Gastroesophageal sphincter (tissue), 4 donors: Measurements from ENCODE around the gene OFD1. TPM values are rescaled to one million over a fixed set of nuclear protein-coding genes. Genes with fewer than 3 reads are reported as not detected.

Experiments
- ATAC-seq: fragments of 150-250 bp; one replicate; pipeline ENCODE4 v1.9.1; 2016; ENCODE audit warnings: mild to moderate bottlenecking, moderate library complexity
- H3K27ac ChIP-seq, 4 donors: fragments of 200-600 bp; sonication (generic) in 3 of 4; 1 replicate in 3 of 4; 2 replicates in 1 of 4; pipeline ENCODE4 v1.5.1; 2016 to 2019
- H3K27me3 ChIP-seq: fragments of 200-600 bp; sonication (generic); one replicate; pipeline ENCODE4 v1.5.1; 2019
- H3K36me3 ChIP-seq, 2 donors: fragments of 200-600 bp; sonication (generic); one replicate each; pipeline ENCODE4 v1.5.1; 2019; ENCODE audit warnings: control low read depth in 1 of 2
- H3K4me1 ChIP-seq, 3 donors: fragments of 200-600 bp; sonication (generic); 1 replicate in 2 of 3; 2 replicates in 1 of 3; pipeline ENCODE4 v1.5.1; 2016 to 2019; ENCODE audit warnings: control low read depth in 2 of 3
- H3K4me3 ChIP-seq, 2 donors: fragments of 200-600 bp; sonication (generic); one replicate each; pipeline ENCODE4 v1.5.1; 2019; ENCODE audit warnings: mild to moderate bottlenecking in 1 of 2, moderate library complexity in 1 of 2
- H3K9me3 ChIP-seq, 3 donors: fragments of 200-600 bp; sonication (generic); one replicate each; pipeline ENCODE4 v1.5.1; 2017 to 2019; ENCODE audit warnings: control low read depth in 2 of 3
- CTCF ChIP-seq, 4 experiments: fragments of 200-600 bp in 2 of 4; fragments of 450-650 bp in 2 of 4; sonication (generic) in 1 of 4; IDR thresholded peaks; one replicate each; pipeline ENCODE4 v1.5.1; 2017 to 2019; ENCODE audit warnings: antibody characterized with exemption in 4 of 4, mild to moderate bottlenecking in 2 of 4, moderate library complexity in 2 of 4
- EP300 ChIP-seq: sonication (generic); formaldehyde crosslinking; IDR thresholded peaks from one replicate; pipeline ENCODE4 v1.6.1; 2017; ENCODE audit warnings: antibody characterized with exemption, mild to moderate bottlenecking
- POLR2A ChIP-seq, 2 donors: fragments of 450-650 bp; IDR thresholded peaks; one replicate each; pipeline ENCODE4 v1.6.1; 2017; ENCODE audit warnings: antibody characterized with exemption in 2 of 2, mild to moderate bottlenecking in 2 of 2, moderate library complexity in 1 of 2
- POLR2AphosphoS5 ChIP-seq: sonication (generic); formaldehyde crosslinking; IDR thresholded peaks from one replicate; pipeline ENCODE4 v1.6.1; 2017; ENCODE audit warnings: antibody characterized with exemption
- WGBS, 2 donors: methylation state at CpG; one replicate each; pipeline ENCODE4 v1.1.5; 2018; ENCODE audit warnings: low coverage in 1 of 2; 5-methylcytosine and 5-hydroxymethylcytosine counted together
- total RNA-seq, 4 donors: library from RNA; depleted of rRNA; stranded (reverse); fragments of >200 nt; gene quantifications; one replicate each; pipeline ENCODE4 v1.1.0, GENCODE V29; 2016

OFD1 gene
- total RNA-seq, 4 donors from 2014 or later, result 15.2 to 26.6 (median 22.5) TPM

- peaks cover 0 to 23% of the 10 kb centered on the region in 2 donors for H3K36me3 ChIP-seq
- 69 to 92% methylated on average over 3 of the region's 3 CpGs for WGBS, 2 donors
- H3K4me3 ChIP-seq, result no peak overlapping the region
- H3K9me3 ChIP-seq, result no peaks in the 10 kb centered on the region
- H3K27me3 ChIP-seq, result no peaks in the 10 kb centered on the region
- no peaks in the 10 kb centered on the region for H3K4me1 ChIP-seq
- no peak overlapping the region for H3K27ac ChIP-seq
- no peak for TF ChIP-seq POLR2AphosphoS5
- TF ChIP-seq POLR2A (IDR thresholded peaks at IDR 0.05), result no peak
- TF ChIP-seq EP300, result no peak
- TF ChIP-seq CTCF (IDR thresholded peaks at IDR 0.05), result no peak
- ATAC-seq, result no peak
Measured at GRCh38 chrX:13752141-13752540, 17.6 kb downstream of the OFD1 start.

- no peaks in the 10 kb centered on the region for H3K4me1 ChIP-seq
- no peak for ATAC-seq
- H3K36me3 ChIP-seq, result peaks cover 0 to 28% of the 10 kb centered on the region in 2 donors
- 60 to 84% methylated on average over 1 to 2 of the region's 3 CpGs for WGBS, 2 donors
- H3K9me3 ChIP-seq, result no peaks in the 10 kb centered on the region
- no peak overlapping the region for H3K27ac ChIP-seq
- H3K4me3 ChIP-seq, result no peak overlapping the region
- TF ChIP-seq EP300 (no peak), POLR2AphosphoS5 (no peak), CTCF (IDR thresholded peaks at IDR 0.05) (no peak), POLR2A (IDR thresholded peaks at IDR 0.05) (no peak)
- no peaks in the 10 kb centered on the region for H3K27me3 ChIP-seq
Measured at GRCh38 chrX:13752646-13753045, 18.1 kb downstream of the OFD1 start.

GRCh38 chrX:13754765-13755164, 20.2 kb downstream of the OFD1 start:
- no peak for TF ChIP-seq POLR2A (IDR thresholded peaks at IDR 0.05)
- no peak for TF ChIP-seq EP300
- no CpG with 5 or more reads among the region's 1 CpG for WGBS, 2 donors
- Histone ChIP-seq H3K4me3 (no peak overlapping the region), H3K27ac (no peak overlapping the region), H3K27me3 (no peaks in the 10 kb centered on the region), H3K9me3 (no peaks in the 10 kb centered on the region), H3K4me1 (no peaks in the 10 kb centered on the region), H3K36me3 (peaks cover 0 to 48% of the 10 kb centered on the region in 2 donors)
- ATAC-seq, result no peak

- ATAC-seq, result no peak
- no peaks in the 10 kb centered on the region for H3K4me1 ChIP-seq
- 67% methylated on average over 1 of the region's 1 CpG; no CpG with 5 or more reads in 1 of the 2 donors for WGBS, 2 donors
- H3K36me3 ChIP-seq, result peaks cover 0 to 53% of the 10 kb centered on the region in 2 donors
- H3K27ac ChIP-seq, result no peak overlapping the region
- TF ChIP-seq EP300, result no peak
- no peak overlapping the region for H3K4me3 ChIP-seq
- no peaks in the 10 kb centered on the region for H3K27me3 ChIP-seq
- no peaks in the 10 kb centered on the region for H3K9me3 ChIP-seq
Measured at GRCh38 chrX:13755254-13755653, 20.7 kb downstream of the OFD1 start.

- TF ChIP-seq POLR2AphosphoS5 (no peak), EP300 (no peak), CTCF (IDR thresholded peaks at IDR 0.05) (no peak), POLR2A (IDR thresholded peaks at IDR 0.05) (no peak)
- ATAC-seq, result no peak
- no peaks in the 10 kb centered on the region for H3K27me3 ChIP-seq
- peaks cover 0 to 2% (median 0%) of the 10 kb centered on the region in 3 donors for H3K4me1 ChIP-seq
- 81 to 96% methylated on average over 3 to 4 of the region's 4 CpGs for WGBS, 2 donors
- no peaks in the 10 kb centered on the region for H3K9me3 ChIP-seq
- H3K36me3 ChIP-seq, result peaks cover 0 to 57% of the 10 kb centered on the region in 2 donors
- H3K27ac ChIP-seq, result no peak overlapping the region
- no peak overlapping the region for H3K4me3 ChIP-seq
Measured at GRCh38 chrX:13756381-13756780, 21.8 kb downstream of the OFD1 start.

- WGBS, 2 donors, result 63 to 80% methylated on average over 3 to 5 of the region's 8 CpGs
- ATAC-seq, result no peak
Measured at GRCh38 chrX:13759152-13759718, 24.7 kb downstream of the OFD1 start.

More at GRCh38 chrX:13759152-13759718, 24.7 kb downstream of the OFD1 start:
- H3K36me3 ChIP-seq, result peaks cover 0 to 59% of the 10 kb centered on the region in 2 donors
- TF ChIP-seq POLR2A (IDR thresholded peaks at IDR 0.05) (no peak), CTCF (IDR thresholded peaks at IDR 0.05) (no peak)
- H3K27me3 ChIP-seq, result no peaks in the 10 kb centered on the region
- no peak overlapping the region for H3K27ac ChIP-seq
- H3K9me3 ChIP-seq, result no peaks in the 10 kb centered on the region
- peaks cover 0 to 10% (median 0%) of the 10 kb centered on the region in 3 donors for H3K4me1 ChIP-seq
- no peak overlapping the region for H3K4me3 ChIP-seq
